ENCODE results near the gene UBE3B.

Gene UBE3B

GRCh38 chr12:109549613-109550270 is 72.3 kb downstream of the UBE3B start:
- no peak for TF ChIP-seq JUND (IDR thresholded peaks at IDR 0.05; ENCODE audit: low read depth)
- in situ Hi-C loops (cut with HindIII; ENCODE audit: low pct_unique_long_range_greater_than_20kb, low sequenced_read_pairs) = no loop called here
- DNase-seq (ENCODE audit: low read depth in 1 of 2, low spot score in 1 of 2) = no peak

- no peak for TF ChIP-seq JUND (IDR thresholded peaks at IDR 0.05; ENCODE audit: low read depth)
- DNase-seq (ENCODE audit: low read depth in 1 of 2, low spot score in 1 of 2) = no peak
- in situ Hi-C loops (cut with HindIII; ENCODE audit: low pct_unique_long_range_greater_than_20kb, low sequenced_read_pairs) = no loop called here
Measured at GRCh38 chr12:109550281-109550680, 72.8 kb downstream of the UBE3B start.

DNA sequence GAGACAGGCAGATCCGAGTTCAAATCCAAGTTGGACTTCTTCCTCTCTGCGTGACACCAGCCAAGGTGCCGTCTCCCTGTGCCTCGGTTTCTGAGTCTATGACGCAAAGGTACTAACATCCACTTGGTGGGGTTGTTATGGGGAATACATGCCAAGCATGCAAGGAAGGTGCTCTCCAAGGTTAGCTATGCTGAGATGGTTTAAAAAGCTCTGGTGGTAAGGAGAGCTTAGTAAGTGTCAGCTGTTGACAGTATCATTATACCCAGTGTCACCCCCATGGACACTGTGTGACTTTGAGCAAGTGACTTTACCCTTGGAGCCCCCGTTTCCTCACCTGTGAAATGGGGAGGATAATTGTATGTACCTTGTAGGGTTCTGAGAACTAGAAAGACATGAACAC is 73.7 kb downstream of the UBE3B start:
- DNase-seq (ENCODE audit: low read depth in 1 of 2, low spot score in 1 of 2) = no peak
- no peak for TF ChIP-seq JUND (IDR thresholded peaks at IDR 0.05; ENCODE audit: low read depth)
- in situ Hi-C loops (cut with HindIII; ENCODE audit: low pct_unique_long_range_greater_than_20kb, low sequenced_read_pairs) = no loop called here

GRCh38 chr12:109552971-109553370 is 75.5 kb downstream of the UBE3B start:
- no peak for TF ChIP-seq JUND (IDR thresholded peaks at IDR 0.05; ENCODE audit: low read depth)
- no peak for DNase-seq (ENCODE audit: low read depth in 1 of 2, low spot score in 1 of 2)
- in situ Hi-C loops (cut with HindIII; ENCODE audit: low pct_unique_long_range_greater_than_20kb, low sequenced_read_pairs) = no loop called here

GRCh38 chr12:109553483-109553882 is 76.0 kb downstream of the UBE3B start:
- DNase-seq (ENCODE audit: low read depth in 1 of 2, low spot score in 1 of 2) = no peak
- in situ Hi-C loops (cut with HindIII; ENCODE audit: low pct_unique_long_range_greater_than_20kb, low sequenced_read_pairs) = no loop called here
- TF ChIP-seq JUND (IDR thresholded peaks at IDR 0.05; ENCODE audit: low read depth) = no peak

DNA sequence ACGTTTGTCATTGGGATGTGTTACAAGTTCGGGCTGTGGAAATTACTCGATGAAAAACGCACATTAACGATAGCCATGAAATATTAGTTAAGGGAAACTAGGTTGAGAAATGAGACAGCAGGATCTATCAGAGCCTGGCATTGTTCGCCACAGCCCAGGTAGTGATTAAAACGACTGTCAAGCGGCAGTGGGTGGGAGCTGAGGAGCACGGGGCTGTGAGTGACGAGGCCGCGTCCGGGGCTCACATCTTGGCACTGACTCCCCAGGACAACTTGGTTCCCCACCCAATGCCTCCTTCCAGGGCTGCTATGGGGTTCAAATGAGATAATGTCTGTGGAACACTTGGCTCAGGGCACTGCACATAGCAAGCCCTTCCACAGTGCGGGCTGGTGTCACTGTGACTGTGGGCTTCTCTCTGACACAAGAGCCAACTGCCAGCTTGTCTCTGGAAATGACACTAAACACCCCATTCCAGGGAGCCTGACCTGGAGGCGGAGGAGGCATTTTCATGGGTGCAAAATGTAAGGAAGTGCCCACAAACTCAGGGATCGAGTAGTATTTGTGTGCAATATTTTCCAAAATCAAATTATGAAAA is 76.6 kb downstream of the UBE3B start:
- TF ChIP-seq JUND (IDR thresholded peaks at IDR 0.05; ENCODE audit: low read depth) = no peak
- in situ Hi-C loops (cut with HindIII; ENCODE audit: low pct_unique_long_range_greater_than_20kb, low sequenced_read_pairs) = no loop called here
- no peak for DNase-seq (ENCODE audit: low read depth in 1 of 2, low spot score in 1 of 2)

DNA sequence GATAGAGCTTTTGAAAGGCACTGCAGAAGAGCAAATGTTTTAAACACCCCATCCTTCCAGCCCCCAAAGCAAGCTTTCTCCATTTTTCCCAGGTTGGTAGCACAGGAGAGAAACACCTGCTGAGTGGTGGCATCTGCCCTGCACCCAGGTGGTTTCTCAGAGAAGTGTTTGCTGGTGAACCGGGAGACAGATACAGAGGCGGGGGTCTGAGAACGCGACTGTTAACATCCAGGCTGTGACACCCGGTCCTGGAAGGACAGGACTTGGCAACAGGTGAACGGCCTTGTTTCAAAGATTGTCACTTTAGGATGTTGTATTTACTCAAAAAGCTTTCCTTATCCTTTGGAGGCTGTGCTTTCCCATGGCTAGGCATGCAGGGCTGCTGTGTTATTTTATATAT is 77.3 kb downstream of the UBE3B start:
- in situ Hi-C loops (cut with HindIII; ENCODE audit: low pct_unique_long_range_greater_than_20kb, low sequenced_read_pairs) = no loop called here
- DNase-seq (ENCODE audit: low read depth in 1 of 2, low spot score in 1 of 2) = no peak
- TF ChIP-seq JUND (IDR thresholded peaks at IDR 0.05; ENCODE audit: low read depth) = no peak

DNA sequence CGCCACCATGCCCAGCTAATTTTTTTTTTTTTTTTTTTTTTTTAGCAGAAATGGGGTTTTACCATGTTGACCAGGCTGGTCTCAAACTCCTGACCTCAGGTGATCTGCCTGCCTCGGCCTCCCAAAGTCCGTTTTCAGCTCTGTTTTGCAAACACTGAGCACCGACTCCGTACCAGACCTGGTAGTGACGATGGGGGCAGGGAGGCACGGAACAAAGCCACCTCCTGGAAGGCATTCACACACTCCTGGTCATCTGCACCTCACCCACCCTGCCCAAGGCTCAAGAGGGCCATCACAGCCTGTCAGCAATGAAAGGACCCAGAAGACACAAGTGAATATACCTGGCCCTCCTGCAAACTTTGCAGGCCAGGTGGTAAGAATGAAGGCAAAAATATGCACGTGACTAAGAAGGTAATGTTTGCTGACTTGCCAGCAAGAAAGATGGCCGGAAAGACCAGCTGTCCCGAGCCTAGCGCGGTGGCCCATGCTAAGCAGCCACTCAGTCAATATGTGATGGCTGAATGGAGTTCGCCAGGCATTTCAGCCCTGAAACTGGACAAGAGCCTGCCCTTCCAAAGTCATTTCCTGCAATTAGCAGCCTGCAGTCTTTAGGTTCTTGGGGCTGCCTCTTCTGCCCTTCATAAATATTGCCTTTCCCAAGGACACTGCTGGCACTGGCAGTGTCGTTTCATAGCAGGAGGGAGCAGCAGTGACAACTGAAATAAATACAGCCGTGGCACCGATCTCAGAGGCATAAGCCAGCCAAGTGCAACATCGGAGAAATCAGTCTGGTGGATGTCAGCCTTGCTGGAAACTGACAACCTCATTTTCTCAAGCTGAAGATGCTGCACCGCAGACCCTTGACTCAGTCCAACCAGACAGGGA is 78.2 kb downstream of the UBE3B start:
- no peak for TF ChIP-seq JUND (IDR thresholded peaks at IDR 0.05; ENCODE audit: low read depth)
- DNase-seq (ENCODE audit: low read depth in 1 of 2, low spot score in 1 of 2) = no peak
- in situ Hi-C loops (cut with HindIII; ENCODE audit: low pct_unique_long_range_greater_than_20kb, low sequenced_read_pairs) = no loop called here

DNA sequence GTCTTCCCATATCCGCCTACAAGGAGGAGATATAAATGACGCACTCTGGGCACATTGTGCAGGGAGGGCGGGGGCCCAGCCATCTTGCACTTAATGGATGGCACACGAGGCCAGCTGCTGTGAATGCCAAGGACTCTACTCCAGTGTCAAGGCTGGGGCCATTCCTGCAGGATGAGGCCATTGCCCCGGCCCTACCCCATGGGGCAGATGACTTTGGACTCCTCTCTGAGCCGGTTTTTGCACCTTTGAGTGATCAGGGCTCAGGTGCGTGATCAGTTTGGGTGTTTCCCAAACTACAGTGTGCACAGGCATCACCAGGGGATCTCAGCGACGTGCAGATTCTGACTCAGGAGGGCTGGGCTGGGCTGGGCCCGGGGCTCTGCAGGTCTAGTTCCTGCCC is 79.8 kb downstream of the UBE3B start:
- no peak for TF ChIP-seq JUND (IDR thresholded peaks at IDR 0.05; ENCODE audit: low read depth)
- DNase-seq (ENCODE audit: low read depth in 1 of 2, low spot score in 1 of 2) = no peak
- in situ Hi-C loops (cut with HindIII; ENCODE audit: low pct_unique_long_range_greater_than_20kb, low sequenced_read_pairs) = no loop called here

DNA sequence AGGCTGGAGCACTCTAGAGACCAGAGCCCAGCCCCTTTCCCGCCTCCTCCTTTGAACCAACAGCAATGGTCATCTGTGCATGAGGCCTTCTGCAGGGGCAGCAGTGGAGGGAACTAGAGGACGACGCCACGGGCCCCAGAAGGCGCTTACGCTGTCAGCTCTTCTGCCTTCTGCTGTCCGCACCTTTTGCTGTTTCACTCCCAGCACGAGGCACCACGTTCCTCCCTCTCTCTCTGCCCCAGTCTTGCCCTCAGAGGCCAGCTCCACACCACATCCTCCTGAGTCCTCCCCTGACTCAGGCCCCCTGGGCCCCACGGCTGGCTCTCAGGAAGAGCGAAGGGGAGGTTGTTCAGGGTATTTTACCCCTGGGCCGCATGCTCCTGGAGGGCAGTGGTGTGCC is 80.4 kb downstream of the UBE3B start:
- no peak for TF ChIP-seq JUND (IDR thresholded peaks at IDR 0.05; ENCODE audit: low read depth)
- in situ Hi-C loops (cut with HindIII; ENCODE audit: low pct_unique_long_range_greater_than_20kb, low sequenced_read_pairs) = no loop called here
- no peak for DNase-seq (ENCODE audit: low read depth in 1 of 2, low spot score in 1 of 2)

DNA sequence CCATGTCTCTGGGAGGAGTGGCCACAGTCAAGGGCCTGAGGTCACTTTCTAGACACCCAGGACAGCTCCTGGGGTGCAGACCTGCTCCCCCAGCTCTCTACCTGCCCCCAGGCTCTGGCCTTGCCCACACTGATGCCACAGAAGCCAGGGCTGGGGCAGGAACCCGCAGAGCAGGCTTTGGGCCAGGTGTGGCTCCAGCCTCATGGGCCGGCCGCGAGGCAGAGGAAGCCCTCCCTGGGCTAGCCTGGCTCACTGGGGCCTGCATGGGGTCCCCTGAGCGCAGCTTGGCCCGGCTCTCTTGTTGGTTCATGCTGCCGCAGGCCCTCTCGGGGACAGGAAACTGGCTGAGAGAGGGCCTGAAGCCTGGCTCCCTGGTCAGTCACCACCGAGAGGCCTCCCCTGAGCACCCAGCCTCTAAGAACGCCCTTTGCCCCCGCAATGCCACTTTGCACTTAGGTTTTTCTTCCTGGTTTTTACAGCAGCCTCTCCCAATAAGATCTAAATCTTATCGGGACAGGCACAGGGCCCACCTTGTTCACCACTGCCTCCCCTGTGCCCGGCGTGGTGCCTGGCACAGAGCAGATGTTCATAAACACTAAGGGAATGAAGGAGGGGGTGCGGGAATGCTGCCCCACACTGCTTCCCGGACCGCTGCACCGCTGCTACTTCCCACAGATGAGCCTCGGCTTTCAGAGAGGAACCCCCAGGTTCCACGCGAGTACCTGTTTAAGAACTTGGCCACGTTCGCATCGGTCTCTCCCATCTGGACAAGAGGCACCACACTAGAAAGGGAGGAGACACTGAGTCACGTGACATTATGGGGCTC is 81.2 kb downstream of the UBE3B start:
- no peak for DNase-seq (ENCODE audit: low read depth in 1 of 2, low spot score in 1 of 2)
- no peak for TF ChIP-seq JUND (IDR thresholded peaks at IDR 0.05; ENCODE audit: low read depth)
- in situ Hi-C loops (cut with HindIII; ENCODE audit: low pct_unique_long_range_greater_than_20kb, low sequenced_read_pairs) = no loop called here

DNA sequence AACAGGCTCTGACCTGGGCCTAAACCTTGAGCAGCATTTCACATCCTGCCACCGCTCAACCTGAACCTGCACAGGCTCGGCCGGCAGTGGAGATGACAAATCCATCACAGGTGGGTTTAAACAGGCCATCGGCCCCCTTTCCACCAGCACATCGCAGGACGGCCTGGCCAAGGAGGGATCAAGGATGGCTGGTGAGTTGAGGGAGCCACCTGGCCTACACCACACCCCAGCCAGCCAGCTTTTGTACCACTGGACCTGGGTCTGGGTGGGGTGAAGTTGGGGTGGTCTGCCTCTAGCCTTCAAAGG is 81.7 kb downstream of the UBE3B start:
- in situ Hi-C loops (cut with HindIII; ENCODE audit: low pct_unique_long_range_greater_than_20kb, low sequenced_read_pairs) = no loop called here

More for the DNA sequence above, 81.7 kb downstream of the UBE3B start:
- no peak for TF ChIP-seq JUND (IDR thresholded peaks at IDR 0.05; ENCODE audit: low read depth)
- DNase-seq (ENCODE audit: low read depth in 1 of 2, low spot score in 1 of 2) = no peak
